ENCODE measurements around the gene PHC2.

Gene PHC2

DNA sequence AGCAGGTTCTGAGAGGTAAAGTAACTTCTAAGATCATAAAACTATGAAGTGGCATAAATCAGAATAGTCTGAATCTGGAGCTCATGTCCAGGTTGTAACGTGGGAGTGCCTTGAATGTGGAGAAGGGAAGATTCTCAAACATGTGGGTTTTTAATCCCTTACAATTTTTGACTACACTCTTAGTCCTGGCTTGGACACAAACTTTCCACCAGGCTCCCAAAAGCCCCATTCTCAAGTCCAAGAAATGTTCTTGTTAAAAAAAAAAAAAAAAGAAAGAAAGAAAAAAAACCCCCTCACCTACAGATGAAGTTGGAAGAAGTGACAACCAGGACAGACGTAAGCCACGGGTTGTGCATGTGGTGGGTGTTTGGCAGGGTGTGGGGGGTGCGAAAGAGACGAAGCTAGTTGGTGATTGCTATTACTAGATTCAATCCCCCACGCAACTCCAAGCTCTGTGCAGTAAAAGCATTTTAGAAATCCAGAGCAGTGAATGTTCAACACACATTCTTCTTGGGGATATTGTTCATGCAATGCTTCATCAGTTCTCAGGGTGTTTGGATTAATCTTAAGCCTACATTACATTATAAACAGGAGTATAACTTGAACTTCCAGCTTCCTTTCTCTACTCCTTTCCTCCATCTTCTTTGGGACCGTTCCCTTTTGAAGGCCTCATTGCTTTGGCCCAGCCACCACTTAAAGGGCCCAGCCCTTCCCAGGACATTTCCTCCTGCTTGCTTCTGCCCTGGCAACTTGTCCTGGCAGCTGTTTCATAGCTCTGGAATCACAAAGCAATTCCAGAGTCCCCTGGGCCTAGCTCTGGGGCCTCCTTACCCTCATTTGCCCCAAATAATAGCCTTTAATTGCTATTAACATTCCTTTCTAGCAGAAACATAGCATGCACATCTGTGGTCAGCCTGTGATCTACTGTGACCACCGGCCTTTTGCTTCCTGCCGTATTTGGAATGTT, 41.8 kb downstream of the PHC2 start:
- DNase-seq (ENCODE audit: low read depth, low spot score): no peak

DNA sequence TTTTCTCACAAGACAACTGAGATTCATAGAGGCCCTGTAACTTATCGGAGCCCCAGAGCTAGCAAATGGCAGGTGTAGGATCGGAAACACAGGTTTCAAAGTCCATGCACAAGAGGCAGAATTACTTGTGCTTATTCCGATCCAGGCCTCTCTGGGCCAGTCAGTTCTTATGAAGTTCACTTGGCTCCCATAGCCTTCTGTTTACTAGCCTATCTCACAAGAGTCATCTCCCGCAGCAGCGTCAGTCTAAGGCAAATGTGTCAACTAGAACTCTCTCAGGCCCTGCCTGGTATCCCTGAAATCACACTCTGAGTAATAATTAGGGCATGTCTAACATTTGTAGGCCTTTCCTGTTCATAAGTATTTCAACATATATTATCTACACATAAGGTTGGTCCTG, 43.3 kb downstream of the PHC2 start:
- no peak for DNase-seq (ENCODE audit: low read depth, low spot score)

DNA sequence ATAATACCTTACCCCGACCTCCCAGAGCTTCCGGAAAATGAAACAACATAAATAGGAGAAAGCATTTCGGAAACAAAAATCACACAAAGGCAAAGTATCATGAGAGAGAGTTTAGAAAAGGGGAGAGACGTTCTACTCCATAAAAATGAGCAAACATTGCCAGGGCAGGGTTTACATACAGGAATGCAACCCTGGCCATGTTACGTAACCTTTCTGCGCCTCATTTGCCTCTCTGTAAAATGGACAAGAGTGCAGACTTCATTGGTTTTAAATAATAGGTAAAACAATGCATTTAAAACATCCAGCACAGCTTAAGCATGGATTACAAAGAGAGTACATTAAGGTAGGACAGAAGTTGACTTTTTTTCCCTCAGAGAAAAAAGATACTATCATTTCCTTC, 45.6 kb downstream of the PHC2 start:
- DNase-seq (ENCODE audit: low read depth, low spot score): no peak

DNA sequence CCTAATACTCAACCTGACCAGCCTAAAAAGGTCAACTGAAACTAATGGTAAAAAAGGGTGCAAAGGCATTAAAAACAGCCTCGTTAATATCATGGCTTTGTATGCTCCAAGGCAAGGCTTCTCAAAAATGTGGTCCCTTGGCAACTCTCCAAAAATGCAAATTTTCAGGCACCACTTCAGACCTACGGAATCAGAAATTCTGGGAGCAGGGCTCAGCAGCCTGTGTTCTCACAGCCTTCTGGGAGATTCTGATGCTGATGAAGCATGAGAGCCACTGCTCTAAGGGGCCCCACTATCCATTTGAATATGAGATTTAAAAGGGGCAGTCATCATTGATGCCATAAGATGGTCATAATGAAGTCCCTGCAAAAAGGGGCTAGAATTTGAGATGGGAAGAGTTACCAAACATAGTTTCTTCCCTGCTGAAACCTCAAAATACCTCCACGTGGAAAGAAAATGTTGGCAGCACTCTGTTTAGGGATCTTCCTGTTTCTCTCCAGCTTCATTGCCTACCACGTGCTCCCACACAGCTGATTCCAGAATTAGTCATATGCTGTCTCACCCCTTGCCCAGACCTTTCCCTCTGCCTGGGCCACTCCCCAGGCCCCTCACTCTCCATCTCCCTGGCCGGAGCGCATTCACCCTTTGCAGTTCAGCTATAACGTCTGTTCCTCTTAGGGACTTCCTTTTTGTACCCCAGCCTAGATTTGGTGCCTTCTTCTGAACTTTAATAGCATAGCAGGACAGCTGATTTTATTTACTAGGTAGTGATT, 46.7 kb downstream of the PHC2 start:
- DNase-seq (ENCODE audit: low read depth, low spot score): no peak

DNA sequence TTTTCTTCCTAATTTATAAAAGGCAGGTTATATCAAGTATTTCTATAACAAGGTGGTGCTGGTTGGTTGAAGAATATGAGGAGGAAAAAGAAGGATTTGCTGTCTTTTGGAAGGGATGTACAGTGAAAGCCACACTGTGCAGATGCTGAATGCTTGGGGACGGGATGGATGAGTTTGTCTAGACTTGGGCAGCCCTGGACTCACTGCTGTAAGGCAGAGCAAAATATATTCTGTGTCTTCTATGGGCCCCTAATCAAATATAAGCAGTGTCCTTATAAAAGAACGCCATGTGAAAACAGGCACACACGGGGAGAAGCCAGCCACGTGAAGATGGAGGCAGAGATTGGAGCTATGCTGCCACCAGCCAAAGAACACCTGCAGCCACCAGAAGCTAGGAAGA, 47.4 kb downstream of the PHC2 start:
- DNase-seq (ENCODE audit: low read depth, low spot score): no peak

DNA sequence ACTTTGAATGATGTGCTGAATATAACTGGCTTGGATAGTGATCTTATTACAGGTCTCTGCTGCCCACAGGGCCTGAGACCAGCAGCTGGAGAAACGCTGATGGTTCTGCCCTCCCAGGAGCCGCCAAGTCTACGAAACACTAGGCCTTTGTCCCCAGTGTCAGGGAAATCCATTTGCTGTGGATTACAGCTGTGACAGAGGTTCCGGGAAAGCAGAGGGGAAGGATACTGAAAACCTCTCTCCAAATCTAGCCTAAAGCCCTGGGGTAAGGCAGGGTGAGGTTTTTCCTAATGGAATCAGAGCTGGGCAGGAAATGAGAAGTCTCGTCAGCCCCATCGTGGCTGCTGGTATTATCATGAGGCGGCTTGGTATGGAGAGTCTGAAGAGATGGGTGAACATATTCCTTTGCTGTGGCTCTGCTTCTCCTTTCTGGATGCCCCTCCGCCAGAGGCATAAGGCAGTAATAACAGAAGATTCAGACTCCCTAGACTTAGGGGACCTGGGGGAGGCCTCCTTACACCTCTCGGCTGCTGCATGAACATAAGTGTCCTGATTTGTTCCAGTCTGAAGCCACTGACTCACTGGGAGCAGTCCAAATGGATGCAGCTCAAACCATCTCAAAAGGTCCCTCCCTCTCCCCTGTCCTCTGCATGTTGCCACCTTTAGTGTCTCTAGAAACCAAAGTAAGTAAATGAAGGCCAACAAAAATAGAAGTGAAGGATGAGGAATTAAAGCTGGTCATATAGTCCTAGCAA, 48.1 kb downstream of the PHC2 start:
- no peak for DNase-seq (ENCODE audit: low read depth, low spot score)

DNA sequence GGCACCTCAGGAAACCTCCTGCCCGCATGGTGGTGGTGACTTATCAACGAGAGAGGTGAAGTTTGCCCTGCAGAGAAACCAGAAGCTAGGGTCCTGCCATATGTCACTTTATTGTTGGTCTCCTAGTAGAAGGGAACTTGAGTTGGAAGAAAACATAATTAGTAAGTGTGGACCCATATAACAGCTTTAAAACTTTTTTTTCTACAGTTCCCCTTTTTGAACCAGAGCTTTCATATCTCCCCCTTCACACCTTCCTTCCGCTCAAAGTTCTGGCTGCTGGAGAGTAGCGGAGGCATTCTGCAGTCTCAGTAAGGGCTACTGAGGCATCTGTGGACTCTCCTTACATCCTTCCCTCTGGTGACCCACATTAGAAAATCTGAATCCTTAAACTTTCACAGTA, 48.9 kb downstream of the PHC2 start:
- DNase-seq (ENCODE audit: low read depth, low spot score): no peak

DNA sequence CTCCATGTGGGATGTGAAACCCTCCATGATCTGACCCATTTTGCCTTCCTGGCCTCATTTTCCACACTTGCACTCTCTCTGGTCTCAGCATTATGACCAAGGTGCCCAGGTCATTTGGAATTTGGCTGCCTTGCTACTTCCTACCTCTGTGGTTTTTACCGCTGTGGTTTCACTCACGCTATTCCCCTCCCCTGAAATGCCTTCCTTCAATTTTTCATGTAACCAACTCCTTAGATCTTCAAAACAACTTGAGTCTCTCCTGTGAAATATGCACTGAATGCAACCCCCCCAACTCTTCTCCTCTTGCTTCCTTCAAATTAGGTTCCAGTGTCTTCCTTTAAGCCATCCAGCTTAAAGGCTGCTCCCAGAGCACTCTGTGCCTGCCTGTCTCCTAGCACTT, 50.1 kb downstream of the PHC2 start:
- no peak for DNase-seq (ENCODE audit: low read depth, low spot score)

DNA sequence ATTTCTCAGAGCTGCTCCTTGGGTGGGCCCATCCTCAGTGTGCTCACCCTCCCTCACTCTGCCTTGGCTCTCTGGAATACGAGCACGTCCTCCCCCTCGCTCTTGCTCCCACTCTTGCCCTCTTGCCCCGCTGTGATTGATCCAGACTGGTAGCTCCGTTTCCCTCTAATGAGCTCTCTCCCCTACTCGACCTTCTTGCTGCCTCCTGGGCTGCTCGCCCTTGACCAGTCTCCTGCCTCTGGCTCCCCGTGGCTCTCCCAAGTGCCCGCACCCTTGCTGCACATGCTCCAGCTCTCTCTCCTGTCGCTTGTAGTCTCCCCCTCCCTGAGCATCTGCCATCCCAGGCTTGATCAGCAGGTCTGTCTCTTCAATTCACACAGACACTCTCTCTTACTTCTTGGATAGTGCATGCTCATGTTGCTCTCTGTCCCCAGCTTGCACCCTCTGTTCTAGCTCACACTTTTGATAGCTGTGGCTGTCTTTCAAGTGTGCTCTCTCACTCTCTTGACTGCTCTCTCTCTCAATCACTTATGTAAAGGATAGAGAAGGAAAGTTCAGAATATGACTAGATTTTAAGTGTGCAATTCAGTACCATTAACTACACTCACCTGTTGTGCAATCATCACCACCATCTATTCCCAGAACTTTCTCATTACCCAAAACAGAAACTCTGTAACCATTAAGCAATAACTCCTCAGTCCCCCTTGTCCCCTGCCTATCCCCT, 51.1 kb downstream of the PHC2 start:
- DNase-seq (ENCODE audit: low read depth, low spot score): no peak

DNA sequence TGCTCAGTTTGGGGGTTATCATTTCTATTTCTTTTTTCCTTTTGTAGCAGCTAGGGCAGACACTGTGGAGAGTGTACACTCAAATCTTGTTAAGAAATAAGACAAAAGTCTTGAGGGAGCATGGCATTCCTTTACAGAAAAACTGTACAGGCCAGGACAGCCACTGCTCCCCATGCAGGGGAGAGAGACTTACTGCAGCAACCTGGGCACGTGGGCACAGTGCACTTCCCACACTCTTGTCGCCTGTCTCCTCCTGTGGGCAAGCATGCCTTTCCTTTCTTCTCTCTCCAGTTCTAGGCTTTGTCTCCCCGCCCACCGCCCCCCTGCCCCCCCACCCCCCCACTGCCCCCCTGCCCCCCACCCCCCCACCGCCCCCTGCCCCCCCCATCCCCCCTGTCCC, 51.9 kb downstream of the PHC2 start:
- DNase-seq (ENCODE audit: low read depth, low spot score): no peak

DNA sequence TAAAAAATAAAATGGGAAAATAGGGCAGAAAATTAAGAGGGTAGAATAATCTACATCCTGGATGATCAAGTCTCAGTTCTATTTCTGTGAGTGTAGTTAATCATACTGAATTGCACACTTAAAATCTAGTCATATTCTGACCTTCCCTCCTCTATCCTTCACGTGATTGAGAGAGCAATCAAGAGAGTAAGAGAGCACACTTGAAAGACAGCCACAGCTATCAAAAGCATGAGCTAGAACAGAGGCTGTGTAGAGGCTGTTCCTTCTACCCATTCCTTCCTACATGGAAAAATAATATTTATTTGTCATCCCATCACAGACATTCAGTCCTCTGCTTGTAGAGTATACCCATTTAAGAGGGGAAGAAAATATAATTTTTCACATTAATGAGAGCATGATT, 52.4 kb downstream of the PHC2 start:
- no peak for DNase-seq (ENCODE audit: low read depth, low spot score)

DNA sequence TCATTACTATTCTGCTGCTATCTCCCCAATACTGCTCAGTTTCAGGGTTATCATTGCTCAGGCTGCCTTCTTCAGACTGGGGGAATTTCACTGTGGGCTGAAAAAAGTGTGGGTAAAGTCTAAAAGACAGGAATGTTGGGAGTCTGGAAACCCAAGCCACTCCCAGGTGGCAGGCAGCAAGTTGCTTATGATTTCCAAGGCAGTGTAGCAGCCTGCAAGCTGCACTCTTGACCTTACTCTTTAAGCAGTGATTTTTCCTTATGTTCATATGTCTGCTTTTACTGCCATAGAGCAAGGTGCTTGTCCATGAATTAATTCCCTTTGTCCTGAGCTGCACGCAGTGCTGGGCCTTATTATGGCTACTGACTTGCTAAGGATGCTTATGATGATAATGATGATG, 53.1 kb downstream of the PHC2 start:
- DNase-seq (ENCODE audit: low read depth, low spot score): no peak

DNA sequence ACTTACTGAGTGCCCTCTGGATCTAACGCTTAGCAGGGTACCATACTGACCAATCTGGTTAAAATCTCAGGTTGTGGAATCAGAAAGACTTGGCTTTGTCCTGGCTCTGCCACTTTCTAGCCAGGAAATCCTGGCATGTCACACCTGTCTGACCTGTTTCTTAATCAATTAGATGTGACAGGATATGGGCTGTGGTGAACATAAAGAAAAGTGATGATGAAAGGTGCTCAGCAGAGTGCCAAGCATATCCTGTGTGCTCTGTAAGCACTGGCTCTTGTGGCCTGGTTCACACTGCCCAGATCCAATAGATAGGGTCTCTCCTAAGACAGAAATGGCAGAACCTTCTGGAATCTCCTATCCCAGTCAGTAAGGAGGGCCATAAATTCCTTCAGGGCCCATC, 53.9 kb downstream of the PHC2 start:
- no peak for DNase-seq (ENCODE audit: low read depth, low spot score)

DNA sequence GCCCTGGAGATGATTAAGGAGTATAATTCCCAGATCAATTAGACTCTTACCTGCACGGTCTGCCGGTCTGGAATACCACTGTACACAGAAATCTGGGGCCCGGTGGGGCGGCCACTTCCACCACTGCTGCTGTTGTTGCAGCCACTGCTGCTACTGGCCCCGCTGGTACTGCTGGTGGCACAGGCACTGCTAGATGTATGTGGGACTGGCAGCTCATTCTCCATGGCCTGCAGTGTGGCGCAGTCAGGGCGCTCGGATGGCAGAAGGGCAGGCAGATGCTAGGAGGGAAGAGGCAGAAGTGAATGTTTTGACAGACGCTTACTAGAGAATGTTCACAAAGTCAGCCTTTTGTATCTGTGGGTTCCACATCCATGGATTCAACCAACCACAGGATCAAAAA, 55.6 kb downstream of the PHC2 start:
- no peak for DNase-seq (ENCODE audit: low read depth, low spot score)

DNA sequence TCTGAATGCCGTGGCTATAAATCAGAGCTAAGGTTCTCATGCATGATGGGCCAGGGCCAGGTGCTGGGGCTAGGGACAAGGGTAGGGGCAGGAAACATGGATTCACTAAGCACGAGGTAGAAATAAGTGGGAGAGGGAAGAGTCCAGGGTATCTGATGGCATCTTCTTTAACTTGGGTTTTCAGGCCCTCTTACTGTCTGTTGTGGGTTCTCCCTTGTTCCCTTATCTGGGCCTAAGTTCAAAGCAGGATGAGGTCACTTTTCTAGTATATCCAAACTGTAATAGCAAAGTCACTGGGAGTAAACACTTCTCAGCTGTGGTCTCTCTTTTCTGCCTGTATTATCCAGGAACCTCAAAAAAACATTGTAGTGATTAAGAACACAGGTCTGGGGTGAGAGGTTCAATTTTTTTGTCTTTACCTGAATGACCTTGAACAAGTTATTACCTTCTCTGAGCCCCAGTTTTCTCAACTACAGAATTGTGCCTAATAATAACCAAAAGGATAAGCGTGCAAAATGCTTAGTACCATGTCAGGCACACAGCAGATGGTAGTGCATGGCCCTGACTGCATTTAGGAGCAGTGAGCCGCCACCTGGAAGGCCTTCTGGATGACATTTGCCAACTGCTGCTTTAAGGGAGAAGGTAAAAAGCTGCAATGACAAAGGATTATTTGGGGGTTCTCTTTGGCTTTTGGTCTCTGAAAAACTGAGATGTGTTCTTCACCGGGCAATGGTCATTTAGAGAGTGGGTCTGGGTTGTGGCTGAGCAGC, 56.4 kb downstream of the PHC2 start:
- no peak for DNase-seq (ENCODE audit: low read depth, low spot score)

DNA sequence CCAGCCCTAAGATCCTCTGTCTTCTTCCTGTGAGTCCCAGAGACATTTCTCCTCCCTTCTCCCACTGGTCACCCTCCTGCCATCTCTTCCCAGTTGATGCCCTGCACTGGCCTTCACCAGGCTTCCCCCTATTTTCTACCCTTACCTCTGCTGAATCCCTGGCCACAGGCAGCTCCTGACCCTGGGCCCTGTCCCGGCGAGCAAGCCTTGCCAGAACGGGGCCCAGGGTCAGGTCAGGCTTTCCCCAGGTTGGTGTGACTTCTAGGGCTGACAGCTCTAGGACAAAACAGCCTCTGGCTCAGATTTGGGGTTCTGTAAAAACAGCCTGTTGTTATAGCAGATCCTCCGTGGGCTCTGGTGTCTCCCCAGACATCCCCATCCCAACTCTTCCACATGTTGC, 57.3 kb downstream of the PHC2 start:
- no peak for DNase-seq (ENCODE audit: low read depth, low spot score)

DNA sequence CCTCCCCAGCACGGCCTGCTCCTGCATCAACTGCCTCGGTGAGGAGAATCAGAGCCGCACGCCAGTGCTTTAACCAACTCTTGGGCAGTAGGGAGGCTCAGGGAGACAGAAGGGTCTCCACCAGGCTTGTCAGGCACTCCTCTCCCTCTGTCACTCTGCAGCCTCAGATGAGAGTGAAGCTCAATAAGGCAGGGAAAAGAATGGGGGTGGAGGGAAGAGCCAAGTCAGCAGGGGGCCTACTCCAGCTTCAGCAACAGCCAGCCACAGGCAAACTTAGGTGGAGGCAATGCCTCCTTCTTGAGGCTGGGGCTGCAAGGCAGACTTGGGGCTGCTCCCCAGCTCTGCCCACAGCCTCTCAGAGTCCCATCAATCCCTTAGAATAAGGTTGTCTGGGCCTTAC, 58.2 kb downstream of the PHC2 start:
- no peak for DNase-seq (ENCODE audit: low read depth, low spot score)

DNA sequence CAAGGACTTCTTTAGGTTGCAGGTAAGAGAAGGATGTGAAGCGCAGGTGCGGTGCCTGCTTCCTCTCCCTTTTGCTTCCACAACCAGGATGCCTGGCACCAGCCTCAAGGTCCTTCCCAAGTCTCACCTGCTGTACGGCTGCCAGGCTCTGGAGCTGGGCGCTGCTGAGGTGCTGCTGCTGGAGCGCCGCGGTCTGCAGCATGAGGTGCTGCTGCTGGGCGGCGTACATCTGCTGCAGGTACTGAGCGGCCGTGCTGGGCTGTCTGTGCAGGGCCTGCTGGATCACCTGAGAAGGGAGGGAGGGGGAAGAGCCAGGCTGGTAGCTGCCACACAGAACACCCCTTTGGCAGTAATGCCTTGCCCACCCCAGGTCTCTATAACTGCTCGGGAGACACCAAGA, 58.7 kb downstream of the PHC2 start:
- no peak for DNase-seq (ENCODE audit: low read depth, low spot score)

DNA sequence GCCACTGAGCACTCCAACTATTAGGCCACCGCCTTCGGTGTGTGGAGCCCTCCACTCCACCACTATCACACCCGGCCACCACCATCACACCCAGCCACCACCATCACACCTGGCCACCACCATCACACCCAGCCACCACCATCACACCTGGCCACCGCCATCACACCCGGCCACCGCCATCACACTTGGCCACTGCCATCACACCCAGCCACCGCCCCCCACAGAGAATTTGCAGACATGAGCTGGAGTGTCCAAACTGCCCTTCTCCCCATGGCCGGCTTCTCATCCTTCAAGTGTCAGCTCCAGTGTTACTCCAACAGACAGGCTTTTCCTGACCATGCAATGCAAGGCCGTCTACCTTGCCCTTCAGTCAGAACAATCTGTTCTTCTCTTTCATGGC, 59.6 kb downstream of the PHC2 start:
- no peak for DNase-seq (ENCODE audit: low read depth, low spot score)

DNA sequence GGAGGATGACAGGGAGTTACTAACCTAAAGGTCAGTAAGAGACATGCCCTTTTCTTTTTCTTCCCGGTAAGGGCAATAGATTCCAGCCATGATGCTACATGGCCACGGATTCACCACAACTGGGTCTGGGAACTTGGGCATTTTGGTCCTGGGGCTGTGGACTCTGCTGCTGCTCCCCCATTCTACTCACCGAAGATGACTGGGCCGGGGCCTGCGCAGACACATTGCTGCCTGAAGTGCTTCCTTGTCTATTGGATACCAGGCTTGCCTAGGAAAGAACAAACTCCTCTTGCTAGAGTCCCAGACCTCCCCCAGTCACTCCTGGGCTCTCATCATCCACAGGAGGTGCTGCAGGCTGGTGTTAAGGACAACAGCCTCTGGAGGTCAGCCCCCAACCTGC, 60.1 kb downstream of the PHC2 start:
- no peak for DNase-seq (ENCODE audit: low read depth, low spot score)

DNA sequence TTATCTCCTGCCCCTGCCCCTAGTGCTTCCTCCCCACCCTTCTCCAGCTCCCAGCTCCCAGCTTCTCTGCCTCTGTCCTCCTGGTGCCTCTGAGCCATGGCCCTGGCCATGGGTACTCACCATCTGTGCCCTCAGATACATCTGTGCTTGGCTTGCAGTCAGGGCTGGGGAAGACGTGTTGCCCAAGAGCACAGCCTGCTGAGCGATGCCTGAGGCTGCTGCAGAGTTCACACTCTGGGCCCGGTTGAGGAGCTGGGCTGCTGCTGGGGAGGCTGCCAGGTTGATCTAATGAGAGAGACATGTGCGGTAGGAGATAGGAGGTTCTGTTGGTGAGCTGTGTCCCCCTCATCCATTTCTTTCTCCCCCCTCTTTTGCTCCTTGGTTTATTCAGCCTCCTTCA, 60.6 kb downstream of the PHC2 start:
- DNase-seq (ENCODE audit: low read depth, low spot score): no peak

Data from smooth muscle cell of the brain vasculature (primary cell).